B cell (primary cell): ENCODE data around the gene TAF4.

Source experiments
- EZH2 ChIP-seq: IDR thresholded peaks from 2 replicates; pipeline ENCODE4 v1.6.1; 2012; ENCODE audit warnings: borderline replicate concordance, low read depth, mild to moderate bottlenecking, moderate library complexity, low read length; ENCODE audit not compliant: insufficient read depth, poor library complexity, severe bottlenecking
- TF ChIP-seq, protein P1 (sequence below): fragments of 200-600 bp; IDR thresholded peaks from one replicate; pipeline ENCODE4 v1.8.0; 2022; ENCODE audit warnings: antibody characterized with exemption, mild to moderate bottlenecking

DNA sequence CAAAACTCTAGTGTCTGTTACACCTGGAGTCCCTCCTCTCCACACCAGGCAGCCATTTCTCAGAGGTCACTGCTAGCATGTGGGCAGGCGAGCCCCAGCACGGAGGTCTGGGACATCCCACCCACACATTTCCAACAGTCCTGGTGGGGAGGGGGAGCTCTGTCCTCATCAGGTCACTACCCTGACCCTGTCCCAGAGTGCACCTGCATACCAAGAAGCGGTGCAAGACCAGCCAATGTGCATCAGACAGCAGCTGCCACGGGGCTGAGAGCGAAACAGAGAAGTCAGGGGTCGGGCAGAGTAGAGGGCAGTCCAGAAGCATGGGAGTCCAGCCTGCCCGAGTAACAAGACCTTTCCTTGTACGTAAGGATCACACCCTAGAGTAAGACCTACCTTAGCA lies 71.1 kb downstream of the TAF4 start:
- no peak for TF ChIP-seq EZH2
- TF ChIP-seq, protein P1, sequence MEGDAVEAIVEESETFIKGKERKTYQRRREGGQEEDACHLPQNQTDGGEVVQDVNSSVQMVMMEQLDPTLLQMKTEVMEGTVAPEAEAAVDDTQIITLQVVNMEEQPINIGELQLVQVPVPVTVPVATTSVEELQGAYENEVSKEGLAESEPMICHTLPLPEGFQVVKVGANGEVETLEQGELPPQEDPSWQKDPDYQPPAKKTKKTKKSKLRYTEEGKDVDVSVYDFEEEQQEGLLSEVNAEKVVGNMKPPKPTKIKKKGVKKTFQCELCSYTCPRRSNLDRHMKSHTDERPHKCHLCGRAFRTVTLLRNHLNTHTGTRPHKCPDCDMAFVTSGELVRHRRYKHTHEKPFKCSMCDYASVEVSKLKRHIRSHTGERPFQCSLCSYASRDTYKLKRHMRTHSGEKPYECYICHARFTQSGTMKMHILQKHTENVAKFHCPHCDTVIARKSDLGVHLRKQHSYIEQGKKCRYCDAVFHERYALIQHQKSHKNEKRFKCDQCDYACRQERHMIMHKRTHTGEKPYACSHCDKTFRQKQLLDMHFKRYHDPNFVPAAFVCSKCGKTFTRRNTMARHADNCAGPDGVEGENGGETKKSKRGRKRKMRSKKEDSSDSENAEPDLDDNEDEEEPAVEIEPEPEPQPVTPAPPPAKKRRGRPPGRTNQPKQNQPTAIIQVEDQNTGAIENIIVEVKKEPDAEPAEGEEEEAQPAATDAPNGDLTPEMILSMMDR, result no peak
